Pancreas (tissue), 10 donors: Measurements from ENCODE around the gene CTTNBP2. TPM values are rescaled to one million over a fixed set of nuclear protein-coding genes. Genes with fewer than 3 reads are reported as not detected.

Experiments
- ATAC-seq, 4 donors: fragments of 200-7000 bp; cut with Tn5 transposase; one replicate each; pipeline versions ENCODE4 v1.8.0 to v1.9.1; 2020; ENCODE audit warnings: mild to moderate bottlenecking in 4 of 4, moderate library complexity in 4 of 4
- DNase-seq, 6 donors: peaks; one replicate each; pipeline ENCODE4 v3.0.0-alpha.2; 2020
- FAIRE-seq: peaks from 2 replicates; lab custom pipeline; 2012; peaks lifted over from hg19 to GRCh38; lab: Jason Lieb, UNC
- H3K27ac ChIP-seq, 4 donors: fragments of 200-600 bp; sonication (generic); 1 replicate in 3 of 4; 2 replicates in 1 of 4; pipeline versions ENCODE4 v1.5.0 to v1.8.0; 2020
- H3K27me3 ChIP-seq, 4 donors: fragments of 200-600 bp; one replicate each; pipeline ENCODE4 v1.8.0; 2021
- H3K36me3 ChIP-seq, 3 donors: fragments of 200-600 bp; sonication (generic) in 1 of 3; one replicate each; pipeline versions ENCODE4 v1.5.0 to v1.8.0; 2020 to 2021
- H3K4me1 ChIP-seq, 3 donors: fragments of 200-600 bp; one replicate each; pipeline ENCODE4 v1.8.0; 2021
- H3K4me3 ChIP-seq, 4 donors: fragments of 200-600 bp; sonication (generic) in 2 of 4; one replicate each; pipeline versions ENCODE4 v1.5.0 to v1.8.0; 2020 to 2021
- H3K9me3 ChIP-seq, 4 donors: fragments of 200-600 bp; one replicate each; pipeline ENCODE4 v1.8.0; 2021
- WGBS, 2 donors: extraction: QIAGEN DNeasy Blood & Tissue Kit; methylation state at CpG; one replicate each; pipeline ENCODE4 v1.1.7; 2013; 5-methylcytosine and 5-hydroxymethylcytosine counted together
- intact Hi-C, 3 donors: fragments of 100-400 bp; cut with DNase I; formaldehyde crosslinking; loops; one replicate each; pipeline versions ENCODE4 v1.11.1 to v1.14.2; 2022
- polyA plus RNA-seq, 2 donors: library from polyadenylated mRNA; stranded (reverse); fragments of 200-250 nt; gene quantifications; one replicate each; pipeline ENCODE4 v1.2.3, GENCODE V29; 2013
- total RNA-seq, 6 donors: library from RNA; stranded (reverse); fragmentation: NEBNext Ultra II Directional in 4 of 6; extraction: Animal tissue kit (Norgen Biotek cat#: 25700) in 4 of 6; gene quantifications; one replicate each; pipeline versions ENCODE4 v1.2.1 to v1.2.4, GENCODE V29; 2021 to 2023
- TF ChIP-seq, protein P1 (sequence below), 4 donors: fragments of 200-600 bp; sonication (generic) in 3 of 4; IDR thresholded peaks; one replicate each; pipeline versions ENCODE4 v1.5.0 to v1.8.0; 2021; ENCODE audit warnings: antibody characterized with exemption in 4 of 4
- donor health status: healthy with polysubstance abuse.
- donor health status: DM: no; HTN: no; CAD: no; lungs with moderate emphysema.
- donor health status: DM: no; HTN: no; CAD: no.
- donor health status: control.
- donor health status: control.
- donor health status: Bipolar disorder and iron deficiency.
- donor health status: DM: yes; HTN: yes; CAD: no.
- donor health status: DM: no; HTN: no; CAD: no.
- donor health status: DM: no; HTN: no; CAD: no.
- donor health status: DM: yes; HTN: yes; CAD: no.

Gene CTTNBP2
- total and polyA plus RNA-seq, 8 donors: 4.8 to 15.4 (median 10.5) TPM

DNA sequence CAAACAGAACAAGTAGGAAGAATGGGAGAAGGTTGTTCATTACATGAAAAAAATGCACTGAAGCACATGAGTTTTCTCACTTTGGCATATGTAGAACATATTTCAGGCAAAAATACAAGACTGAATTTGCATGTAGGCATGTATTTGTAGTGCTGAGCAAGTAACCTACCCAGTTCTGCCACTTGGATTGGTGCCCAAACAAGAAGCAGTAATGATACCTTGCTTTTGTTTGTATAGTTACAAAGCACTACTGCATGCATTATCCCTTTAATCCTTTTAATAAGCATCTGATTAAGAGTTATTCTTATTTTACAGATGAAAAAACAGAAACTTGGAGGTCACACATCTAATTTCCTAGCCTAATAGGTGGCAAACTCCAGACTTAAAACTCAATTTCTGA lies 23.1 kb upstream of the CTTNBP2 start:
- no peak for DNase-seq
- ATAC-seq: no peak
- Histone ChIP-seq H3K36me3 (no peaks in the 10 kb centered on the region), H3K4me3 (no peak overlapping the region), H3K27me3 (no peaks in the 10 kb centered on the region), H3K9me3 (no peaks in the 10 kb centered on the region), H3K27ac (no peak overlapping the region), H3K4me1 (no peaks in the 10 kb centered on the region)
- no peak for FAIRE-seq
- TF ChIP-seq, protein P1, sequence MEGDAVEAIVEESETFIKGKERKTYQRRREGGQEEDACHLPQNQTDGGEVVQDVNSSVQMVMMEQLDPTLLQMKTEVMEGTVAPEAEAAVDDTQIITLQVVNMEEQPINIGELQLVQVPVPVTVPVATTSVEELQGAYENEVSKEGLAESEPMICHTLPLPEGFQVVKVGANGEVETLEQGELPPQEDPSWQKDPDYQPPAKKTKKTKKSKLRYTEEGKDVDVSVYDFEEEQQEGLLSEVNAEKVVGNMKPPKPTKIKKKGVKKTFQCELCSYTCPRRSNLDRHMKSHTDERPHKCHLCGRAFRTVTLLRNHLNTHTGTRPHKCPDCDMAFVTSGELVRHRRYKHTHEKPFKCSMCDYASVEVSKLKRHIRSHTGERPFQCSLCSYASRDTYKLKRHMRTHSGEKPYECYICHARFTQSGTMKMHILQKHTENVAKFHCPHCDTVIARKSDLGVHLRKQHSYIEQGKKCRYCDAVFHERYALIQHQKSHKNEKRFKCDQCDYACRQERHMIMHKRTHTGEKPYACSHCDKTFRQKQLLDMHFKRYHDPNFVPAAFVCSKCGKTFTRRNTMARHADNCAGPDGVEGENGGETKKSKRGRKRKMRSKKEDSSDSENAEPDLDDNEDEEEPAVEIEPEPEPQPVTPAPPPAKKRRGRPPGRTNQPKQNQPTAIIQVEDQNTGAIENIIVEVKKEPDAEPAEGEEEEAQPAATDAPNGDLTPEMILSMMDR (IDR thresholded peaks at IDR 0.05): no peak
- intact Hi-C loops: no loop called here

DNA sequence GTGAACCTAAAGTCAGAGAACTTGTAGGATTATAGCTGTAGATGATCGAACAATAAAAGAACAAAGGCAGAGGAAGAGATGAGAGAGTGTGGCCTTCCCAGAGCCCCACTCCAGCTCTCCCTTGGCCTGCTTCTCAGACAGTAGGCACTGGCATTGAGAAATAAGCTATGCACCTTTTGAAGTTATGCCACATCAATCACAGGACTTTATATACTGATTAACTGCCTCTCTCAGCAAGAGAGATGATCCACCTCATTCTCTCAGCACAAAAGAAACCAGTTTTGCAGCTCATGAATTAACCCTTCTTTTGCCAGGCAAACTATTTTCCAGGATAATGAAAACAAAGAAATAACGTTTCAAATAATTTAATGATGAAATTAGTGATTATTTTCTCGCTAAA lies 22.0 kb upstream of the CTTNBP2 start:
- intact Hi-C loops: no loop called here
- FAIRE-seq: no peak
- DNase-seq: no peak
- H3K36me3 ChIP-seq: no peaks in the 10 kb centered on the region
- TF ChIP-seq, protein P1 (IDR thresholded peaks at IDR 0.05): no peak
- no peaks in the 10 kb centered on the region for H3K4me1 ChIP-seq
- no peak overlapping the region for H3K4me3 ChIP-seq
- WGBS, 2 donors: 50 to 57% methylated on average over 3 of the region's 3 CpGs
- H3K9me3 ChIP-seq: no peaks in the 10 kb centered on the region
- ATAC-seq: peak in 2 of 4 donors; percentile 42 to 64
- H3K27ac ChIP-seq: no peak overlapping the region
- H3K27me3 ChIP-seq: no peaks in the 10 kb centered on the region

DNA sequence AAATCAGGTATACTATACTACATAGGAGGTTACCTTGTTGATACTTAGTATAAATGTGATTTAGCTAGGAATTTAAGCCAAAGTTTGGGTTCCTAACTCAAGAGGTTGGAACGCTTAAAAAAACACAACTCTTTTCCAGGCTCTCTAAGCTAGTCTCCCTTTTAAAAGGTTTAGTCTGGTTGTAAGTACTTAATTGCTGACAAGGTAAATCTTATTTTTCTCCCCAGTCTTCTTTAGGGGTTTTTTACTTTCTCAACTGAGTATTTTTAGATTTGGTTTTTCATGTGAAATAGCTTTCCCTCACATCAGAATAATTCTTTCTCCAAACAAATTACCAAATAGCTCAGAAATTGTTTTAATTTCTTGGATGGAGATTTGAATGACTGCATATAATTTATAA lies 20.8 kb upstream of the CTTNBP2 start:
- no peak for ATAC-seq
- TF ChIP-seq, protein P1 (IDR thresholded peaks at IDR 0.05): no peak
- DNase-seq: no peak
- no peaks in the 10 kb centered on the region for H3K36me3 ChIP-seq
- intact Hi-C loops: no loop called here
- H3K27me3 ChIP-seq: no peaks in the 10 kb centered on the region
- FAIRE-seq: no peak
- no peaks in the 10 kb centered on the region for H3K4me1 ChIP-seq
- no peak overlapping the region for H3K4me3 ChIP-seq
- no peak overlapping the region for H3K27ac ChIP-seq
- H3K9me3 ChIP-seq: no peaks in the 10 kb centered on the region
- WGBS, 2 donors: 93% methylated on average over 1 of the region's 1 CpG

DNA sequence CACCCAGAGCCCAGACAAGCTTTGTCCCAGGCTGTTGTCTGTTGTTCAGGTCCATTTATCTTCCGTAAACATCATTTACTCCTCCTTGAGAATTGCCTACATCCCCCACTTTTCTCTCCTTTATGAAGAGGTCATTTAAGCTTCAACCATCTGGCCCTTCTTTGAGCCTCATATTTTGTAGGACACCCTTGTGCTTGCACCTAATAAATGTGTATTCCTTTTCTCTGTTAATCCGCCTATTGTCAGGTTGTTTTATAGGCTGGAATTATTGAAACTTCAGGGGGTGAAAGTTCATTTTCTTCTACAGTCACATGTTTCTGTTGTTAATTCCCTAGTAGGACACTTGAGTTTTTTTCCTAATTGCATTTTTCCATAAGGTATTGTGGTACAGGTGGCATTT lies 19.6 kb upstream of the CTTNBP2 start:
- no peaks in the 10 kb centered on the region for H3K36me3 ChIP-seq
- FAIRE-seq (no peak), ATAC-seq (no peak), DNase-seq (no peak)
- H3K4me3 ChIP-seq: no peak overlapping the region
- no peaks in the 10 kb centered on the region for H3K4me1 ChIP-seq
- H3K27me3 ChIP-seq: no peaks in the 10 kb centered on the region
- H3K27ac ChIP-seq: no peak overlapping the region
- 89 to 93% methylated on average over 2 of the region's 2 CpGs for WGBS, 2 donors
- TF ChIP-seq, protein P1 (IDR thresholded peaks at IDR 0.05): no peak
- intact Hi-C loops: no loop called here
- H3K9me3 ChIP-seq: no peaks in the 10 kb centered on the region

DNA sequence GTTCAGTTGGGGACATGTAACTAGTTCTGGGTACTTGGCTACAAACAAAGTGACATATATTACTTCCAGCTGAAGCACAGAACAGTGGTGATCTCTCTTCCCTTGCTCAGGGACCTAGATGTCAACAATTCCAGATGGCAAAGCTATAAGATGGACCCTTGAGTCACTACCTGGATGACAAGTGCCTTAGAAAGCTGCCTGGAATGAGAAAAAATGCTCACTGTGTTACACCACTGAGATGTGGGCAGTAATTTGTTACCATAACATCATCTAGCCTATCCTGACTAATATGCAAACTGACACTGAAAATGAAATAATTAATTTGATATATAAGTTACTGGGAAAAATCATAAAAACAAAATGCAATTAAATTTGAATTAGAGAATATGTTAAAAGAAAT lies 16.4 kb upstream of the CTTNBP2 start:
- TF ChIP-seq, protein P1 (IDR thresholded peaks at IDR 0.05): no peak
- ATAC-seq: no peak
- Histone ChIP-seq H3K27me3 (no peaks in the 10 kb centered on the region), H3K4me1 (peaks cover 0 to 7% (median 5%) of the 10 kb centered on the region in 3 donors), H3K9me3 (no peaks in the 10 kb centered on the region), H3K27ac (no peak overlapping the region), H3K4me3 (no peak overlapping the region), H3K36me3 (no peaks in the 10 kb centered on the region)
- no peak for DNase-seq
- no peak for FAIRE-seq
- intact Hi-C loops: no loop called here
